H1 (cell line): Measurements from ENCODE around the gene CCDC33.

Source experiments
- ASH2L ChIP-seq: fragments of 200-600, 300-600 bp; sonication (generic); IDR thresholded peaks from one replicate; pipeline ENCODE4 v1.7.1; 2017; ENCODE audit warnings: low read length
- CTCF ChIP-seq, 3 experiments: IDR thresholded peaks; 1 replicate in 2 of 3; 2 replicates in 1 of 3; pipeline versions ENCODE4 v1.5.1 to v1.6.1; 2011; ENCODE audit warnings: low read length in 3 of 3, mild to moderate bottlenecking in 3 of 3, inconsistent platforms in 2 of 3, low read depth in 1 of 3, moderate library complexity in 1 of 3; ENCODE audit not compliant: insufficient read depth in 1 of 3; ENCODE audit errors: control extremely low read depth in 1 of 3

- TF ChIP-seq CTCF (IDR thresholded peaks at IDR 0.05; ENCODE audit: control extremely low read depth in 1 of 3, insufficient read depth in 1 of 3, low read depth in 1 of 3, low read length in 3 of 3): no peak
- TF ChIP-seq ASH2L: no peak
These were observed 40.0 kb upstream of the CCDC33 start for GRCh38 chr15:74196175-74196574.
